Measurements from ENCODE around the gene FMNL3. TPM values are rescaled to one million over a fixed set of nuclear protein-coding genes. Genes with fewer than 3 reads are reported as not detected.
"Not testable (repeated sequence)": the region's sequence is repeated elsewhere in the genome, so short reads cannot be mapped to it uniquely, and the experiment has no call there.

The FMNL3 gene
- total RNA-seq, 1 experiment from 2014 or later: 3.5 TPM

DNA sequence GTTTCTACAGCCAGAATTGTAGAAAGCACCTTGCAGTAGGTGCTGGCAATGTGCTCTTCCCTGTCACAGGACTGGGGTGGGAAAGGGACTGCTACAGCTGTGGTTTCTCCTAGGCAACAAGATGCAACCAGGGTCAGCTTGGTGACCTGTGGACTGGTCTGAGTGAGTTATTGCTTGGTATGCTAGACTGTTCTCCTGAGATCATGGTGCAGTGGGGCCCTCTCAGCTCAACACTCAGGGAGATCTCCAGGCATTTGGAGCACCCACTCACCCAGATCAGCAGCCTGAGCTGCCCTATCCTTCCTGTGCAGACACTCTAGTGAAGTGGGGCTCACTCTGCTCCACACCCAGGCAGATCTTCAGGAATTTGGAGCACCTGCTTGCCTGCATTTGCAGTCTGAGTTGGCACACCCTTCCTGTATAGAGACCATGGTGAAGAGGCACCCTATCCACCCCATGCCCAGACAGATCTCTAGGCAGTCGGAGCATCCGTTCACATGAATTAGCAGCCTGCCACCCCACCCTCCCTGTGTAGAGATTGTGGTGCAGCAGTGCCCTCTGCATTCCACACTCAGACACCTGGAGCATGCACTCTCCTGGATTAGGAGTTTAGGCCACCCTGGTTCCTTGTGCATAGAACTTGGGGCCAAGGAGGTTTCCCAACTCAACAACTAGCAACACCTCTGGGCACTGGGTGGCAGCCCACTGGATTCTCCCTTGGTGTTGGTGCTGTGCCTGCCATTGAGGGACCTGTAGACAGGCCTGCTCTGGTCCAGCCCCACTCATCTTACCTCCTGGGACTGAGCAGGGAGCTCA, 97.9 kb downstream of the FMNL3 start (continued):
- TF ChIP-seq, protein P1, sequence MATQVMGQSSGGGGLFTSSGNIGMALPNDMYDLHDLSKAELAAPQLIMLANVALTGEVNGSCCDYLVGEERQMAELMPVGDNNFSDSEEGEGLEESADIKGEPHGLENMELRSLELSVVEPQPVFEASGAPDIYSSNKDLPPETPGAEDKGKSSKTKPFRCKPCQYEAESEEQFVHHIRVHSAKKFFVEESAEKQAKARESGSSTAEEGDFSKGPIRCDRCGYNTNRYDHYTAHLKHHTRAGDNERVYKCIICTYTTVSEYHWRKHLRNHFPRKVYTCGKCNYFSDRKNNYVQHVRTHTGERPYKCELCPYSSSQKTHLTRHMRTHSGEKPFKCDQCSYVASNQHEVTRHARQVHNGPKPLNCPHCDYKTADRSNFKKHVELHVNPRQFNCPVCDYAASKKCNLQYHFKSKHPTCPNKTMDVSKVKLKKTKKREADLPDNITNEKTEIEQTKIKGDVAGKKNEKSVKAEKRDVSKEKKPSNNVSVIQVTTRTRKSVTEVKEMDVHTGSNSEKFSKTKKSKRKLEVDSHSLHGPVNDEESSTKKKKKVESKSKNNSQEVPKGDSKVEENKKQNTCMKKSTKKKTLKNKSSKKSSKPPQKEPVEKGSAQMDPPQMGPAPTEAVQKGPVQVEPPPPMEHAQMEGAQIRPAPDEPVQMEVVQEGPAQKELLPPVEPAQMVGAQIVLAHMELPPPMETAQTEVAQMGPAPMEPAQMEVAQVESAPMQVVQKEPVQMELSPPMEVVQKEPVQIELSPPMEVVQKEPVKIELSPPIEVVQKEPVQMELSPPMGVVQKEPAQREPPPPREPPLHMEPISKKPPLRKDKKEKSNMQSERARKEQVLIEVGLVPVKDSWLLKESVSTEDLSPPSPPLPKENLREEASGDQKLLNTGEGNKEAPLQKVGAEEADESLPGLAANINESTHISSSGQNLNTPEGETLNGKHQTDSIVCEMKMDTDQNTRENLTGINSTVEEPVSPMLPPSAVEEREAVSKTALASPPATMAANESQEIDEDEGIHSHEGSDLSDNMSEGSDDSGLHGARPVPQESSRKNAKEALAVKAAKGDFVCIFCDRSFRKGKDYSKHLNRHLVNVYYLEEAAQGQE (IDR thresholded peaks at IDR 0.05; ENCODE audit: low read depth): no peak
- TF ChIP-seq TCF7L2 (IDR thresholded peaks at IDR 0.05; ENCODE audit: borderline replicate concordance, extremely low read depth, insufficient read depth, insufficient read length): no peak
- TF ChIP-seq, protein P2, sequence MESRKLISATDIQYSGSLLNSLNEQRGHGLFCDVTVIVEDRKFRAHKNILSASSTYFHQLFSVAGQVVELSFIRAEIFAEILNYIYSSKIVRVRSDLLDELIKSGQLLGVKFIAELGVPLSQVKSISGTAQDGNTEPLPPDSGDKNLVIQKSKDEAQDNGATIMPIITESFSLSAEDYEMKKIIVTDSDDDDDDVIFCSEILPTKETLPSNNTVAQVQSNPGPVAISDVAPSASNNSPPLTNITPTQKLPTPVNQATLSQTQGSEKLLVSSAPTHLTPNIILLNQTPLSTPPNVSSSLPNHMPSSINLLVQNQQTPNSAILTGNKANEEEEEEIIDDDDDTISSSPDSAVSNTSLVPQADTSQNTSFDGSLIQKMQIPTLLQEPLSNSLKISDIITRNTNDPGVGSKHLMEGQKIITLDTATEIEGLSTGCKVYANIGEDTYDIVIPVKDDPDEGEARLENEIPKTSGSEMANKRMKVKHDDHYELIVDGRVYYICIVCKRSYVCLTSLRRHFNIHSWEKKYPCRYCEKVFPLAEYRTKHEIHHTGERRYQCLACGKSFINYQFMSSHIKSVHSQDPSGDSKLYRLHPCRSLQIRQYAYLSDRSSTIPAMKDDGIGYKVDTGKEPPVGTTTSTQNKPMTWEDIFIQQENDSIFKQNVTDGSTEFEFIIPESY (IDR thresholded peaks at IDR 0.05; ENCODE audit: extremely low read depth, insufficient replicate concordance, low read length): no peak

DNA sequence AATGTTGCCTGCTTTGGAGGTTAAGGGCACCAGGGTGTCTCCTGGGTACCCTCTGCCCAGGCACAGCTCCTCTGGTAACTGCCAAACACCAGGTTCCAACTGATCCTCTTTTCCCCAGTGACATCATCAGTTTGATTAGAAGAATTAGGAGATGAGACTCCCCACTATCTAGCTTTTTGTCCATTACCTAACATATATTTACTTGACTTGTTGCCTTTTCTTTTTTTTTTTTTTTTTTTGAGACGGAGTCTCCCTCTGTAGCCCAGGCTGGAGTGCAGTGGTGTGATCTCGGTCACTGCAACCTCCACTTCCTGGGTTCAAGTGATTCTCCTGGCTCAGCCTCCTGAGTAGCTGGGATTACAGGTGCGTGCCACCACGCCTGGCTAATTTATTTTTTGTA, 101.7 kb downstream of the FMNL3 start, which contains the start of gene FAM186B:
Gene FAM186B (minus strand): TSS at position 101 of the 400 bp plus-strand sequence. CDS start 162 bp downstream, outside the sequence.
- H3K4me1 ChIP-seq (ENCODE audit: control insufficient read depth in 1 of 2, insufficient read depth in 2 of 2, low read length in 2 of 2); RAD21 ChIA-PET (ENCODE audit: low non-redundant PET in 1 of 2, low total read pairs in 2 of 2, uncharacterized antibody in 2 of 2, unreplicated experiment in 2 of 2); H4K20me1 ChIP-seq (ENCODE audit: insufficient read depth); H3K9ac ChIP-seq (ENCODE audit: low read length); DNase-seq (ENCODE audit: low read depth, low spot score); H3K36me3 ChIP-seq (ENCODE audit: control insufficient read depth in 1 of 2, insufficient read depth in 2 of 2, low read length in 2 of 2); BruUV-seq (replicated peaks); H2AFZ ChIP-seq (ENCODE audit: low read depth, low read length, poor library complexity, severe bottlenecking); H3K4me3 ChIP-seq (replicated peaks in 1 of 2; ENCODE audit: low read depth in 1 of 2, low read length in 2 of 2); intact Hi-C loops (cut with micrococcal nuclease); H3K9me3 ChIP-seq (ENCODE audit: control insufficient read depth in 1 of 2, insufficient read depth in 1 of 2, low read depth in 1 of 2, low read length in 2 of 2); H3K27ac ChIP-seq (ENCODE audit: low read depth, low read length); H3K9me2 ChIP-seq (ENCODE audit: insufficient read depth); ATAC-seq; H3K4me2 ChIP-seq (ENCODE audit: low read length); CTCF ChIA-PET; H3K79me2 ChIP-seq (ENCODE audit: insufficient read depth, low read length); H3K27me3 ChIP-seq (ENCODE audit: insufficient read depth, low read length); POLR2A ChIA-PET: not testable (repeated sequence)
